ENCODE data around the gene C10orf53. TPM values are rescaled to one million over a fixed set of nuclear protein-coding genes. Genes with fewer than 3 reads are reported as not detected.
A peak's percentile ranks its signal among the peaks of the same experiment; 100 is the strongest.

The C10orf53 gene
- total RNA-seq, 1 experiment from 2014 or later, result not detected

- no CpG with 5 or more reads among the region's 12 CpGs for WGBS (ENCODE audit: extremely low coverage, insufficient read length, low lambda C conversion rate)
- Histone ChIP-seq H2BK5ac (ENCODE audit: insufficient read length, low read length) (no peak overlapping the region), H3K23ac (ENCODE audit: insufficient read length, low read depth, low read length) (no peak overlapping the region), H4K91ac (ENCODE audit: insufficient read length, low read depth, low read length) (no peak overlapping the region), H3K9me3 (ENCODE audit: control insufficient read depth, low read depth, low read length) (peaks cover 13% of the 10 kb centered on the region), H3K79me1 (ENCODE audit: insufficient read depth, low read depth, low read length, poor library complexity, severe bottlenecking) (no peaks in the 10 kb centered on the region), H3T11ph (ENCODE audit: low read length) (no peak overlapping the region), H3K27ac (ENCODE audit: insufficient read length, low read depth, low read length) (no peak overlapping the region), H4K8ac (replicated peaks; ENCODE audit: insufficient read length, low read depth, low read length) (no peak overlapping the region), H3K4ac (ENCODE audit: low read depth, low read length) (no peak overlapping the region), H3K4me1 (ENCODE audit: insufficient read depth, low read length) (peaks cover 4% of the 10 kb centered on the region; the same call in 1 of the 2 replicates), H3K27me3 (ENCODE audit: insufficient read depth, low read length) (peaks cover 64% of the 10 kb centered on the region), H4K20me1 (ENCODE audit: control insufficient read depth, insufficient read depth, insufficient read length) (no peaks in the 10 kb centered on the region), H3K14ac (ENCODE audit: insufficient read depth, low read length) (no peak overlapping the region), H3K9ac (ENCODE audit: extremely low read depth, insufficient read length, low read length) (no peak overlapping the region), H2AK5ac (ENCODE audit: insufficient read length, low read length) (no peak overlapping the region), H2AFZ (ENCODE audit: low read length) (no peak overlapping the region), H3K23me2 (ENCODE audit: insufficient read length, low read depth, low read length, poor library complexity, severe bottlenecking) (peaks cover 6% of the 10 kb centered on the region), H3K18ac (ENCODE audit: insufficient read length, low read depth, low read length) (no peak overlapping the region), H2BK120ac (ENCODE audit: low read depth, low read length, poor library complexity, severe bottlenecking) (no peak overlapping the region), H3K4me2 (ENCODE audit: insufficient read depth, insufficient read length, low read length) (peak overlapping the region; percentile 70), H4K5ac (ENCODE audit: insufficient read length, low read depth, low read length) (no peak overlapping the region), H2BK12ac (ENCODE audit: insufficient read length, low read depth, low read length) (no peak overlapping the region), H3K56ac (ENCODE audit: insufficient read length, low read depth, low read length) (no peak overlapping the region), H2BK15ac (ENCODE audit: low read depth, low read length) (no peak overlapping the region), H3K79me2 (ENCODE audit: insufficient read depth, low read length) (no peaks in the 10 kb centered on the region), H2BK20ac (ENCODE audit: low read depth, low read length, poor library complexity, severe bottlenecking) (no peak overlapping the region)
- Mint-ChIP-seq H3K4me3 (peak overlapping the region; percentile 38 to 69; a peak in 4 of 5 replicates), H3K27ac (peak overlapping the region in 2 of 3 experiments; percentile 59 to 84; a peak in 2 of 7 replicates), H3K36me3 (ENCODE audit: insufficient read depth in 1 of 3, low read depth in 3 of 3) (peaks cover 0 to 19% (median 16%) of the 10 kb centered on the region in 3 experiments; a peak in 5 of 7 replicates), H3K27me3 (ENCODE audit: low read depth) (peaks cover 100% of the 10 kb centered on the region), H3K9me3 (peaks cover 21 to 39% of the 10 kb centered on the region in 2 experiments), H3K4me1 (peaks cover 50 to 53% of the 10 kb centered on the region in 2 experiments)
- TF ChIP-seq, protein P1, sequence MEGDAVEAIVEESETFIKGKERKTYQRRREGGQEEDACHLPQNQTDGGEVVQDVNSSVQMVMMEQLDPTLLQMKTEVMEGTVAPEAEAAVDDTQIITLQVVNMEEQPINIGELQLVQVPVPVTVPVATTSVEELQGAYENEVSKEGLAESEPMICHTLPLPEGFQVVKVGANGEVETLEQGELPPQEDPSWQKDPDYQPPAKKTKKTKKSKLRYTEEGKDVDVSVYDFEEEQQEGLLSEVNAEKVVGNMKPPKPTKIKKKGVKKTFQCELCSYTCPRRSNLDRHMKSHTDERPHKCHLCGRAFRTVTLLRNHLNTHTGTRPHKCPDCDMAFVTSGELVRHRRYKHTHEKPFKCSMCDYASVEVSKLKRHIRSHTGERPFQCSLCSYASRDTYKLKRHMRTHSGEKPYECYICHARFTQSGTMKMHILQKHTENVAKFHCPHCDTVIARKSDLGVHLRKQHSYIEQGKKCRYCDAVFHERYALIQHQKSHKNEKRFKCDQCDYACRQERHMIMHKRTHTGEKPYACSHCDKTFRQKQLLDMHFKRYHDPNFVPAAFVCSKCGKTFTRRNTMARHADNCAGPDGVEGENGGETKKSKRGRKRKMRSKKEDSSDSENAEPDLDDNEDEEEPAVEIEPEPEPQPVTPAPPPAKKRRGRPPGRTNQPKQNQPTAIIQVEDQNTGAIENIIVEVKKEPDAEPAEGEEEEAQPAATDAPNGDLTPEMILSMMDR (conservative IDR thresholded peaks at IDR 0.05), result no peak
- DNase-seq, result peak; percentile 81
Observed at GRCh38 chr10:49689882-49690510, 10.5 kb downstream of the C10orf53 start.
